OCI-LY7 (cell line): ENCODE results near the gene MITD1.

Source experiments
- EZH2phosphoT487 ChIP-seq: fragments of 200-600 bp; sonication (generic); IDR thresholded peaks from 2 replicates; pipeline ENCODE4 v1.6.1; 2018; ENCODE audit warnings: low read depth, borderline replicate concordance, mild to moderate bottlenecking, mixed run types, antibody characterized with exemption, low read length, moderate library complexity, mixed read lengths
- TF ChIP-seq, protein P1 (sequence below): fragments of 200-600 bp; sonication (generic); conservative IDR thresholded peaks from 2 replicates; pipeline ENCODE4 v1.5.1; 2014; ENCODE audit warnings: mild to moderate bottlenecking, antibody characterized with exemption, low read length, moderate library complexity, mixed read lengths

DNA sequence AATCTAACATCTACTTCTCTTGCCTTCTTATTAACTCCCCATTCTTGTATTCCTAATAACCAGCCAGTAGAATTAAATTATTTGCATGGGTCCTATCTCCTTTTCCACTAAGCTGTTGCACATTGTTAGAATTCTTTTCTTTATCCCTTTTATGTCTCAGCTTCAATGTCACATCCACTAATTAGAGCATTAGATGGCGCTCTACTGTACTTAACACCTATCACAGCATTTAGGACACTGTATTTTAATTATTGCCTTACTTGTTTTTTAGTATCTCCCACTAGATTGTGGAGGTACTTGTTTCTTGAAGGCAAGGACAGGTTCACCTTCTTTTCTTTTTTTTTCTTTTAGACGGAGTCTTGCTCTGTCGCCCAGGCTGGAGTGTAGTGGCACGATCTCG, 22.3 kb downstream of the MITD1 start:
- TF ChIP-seq, protein P1, sequence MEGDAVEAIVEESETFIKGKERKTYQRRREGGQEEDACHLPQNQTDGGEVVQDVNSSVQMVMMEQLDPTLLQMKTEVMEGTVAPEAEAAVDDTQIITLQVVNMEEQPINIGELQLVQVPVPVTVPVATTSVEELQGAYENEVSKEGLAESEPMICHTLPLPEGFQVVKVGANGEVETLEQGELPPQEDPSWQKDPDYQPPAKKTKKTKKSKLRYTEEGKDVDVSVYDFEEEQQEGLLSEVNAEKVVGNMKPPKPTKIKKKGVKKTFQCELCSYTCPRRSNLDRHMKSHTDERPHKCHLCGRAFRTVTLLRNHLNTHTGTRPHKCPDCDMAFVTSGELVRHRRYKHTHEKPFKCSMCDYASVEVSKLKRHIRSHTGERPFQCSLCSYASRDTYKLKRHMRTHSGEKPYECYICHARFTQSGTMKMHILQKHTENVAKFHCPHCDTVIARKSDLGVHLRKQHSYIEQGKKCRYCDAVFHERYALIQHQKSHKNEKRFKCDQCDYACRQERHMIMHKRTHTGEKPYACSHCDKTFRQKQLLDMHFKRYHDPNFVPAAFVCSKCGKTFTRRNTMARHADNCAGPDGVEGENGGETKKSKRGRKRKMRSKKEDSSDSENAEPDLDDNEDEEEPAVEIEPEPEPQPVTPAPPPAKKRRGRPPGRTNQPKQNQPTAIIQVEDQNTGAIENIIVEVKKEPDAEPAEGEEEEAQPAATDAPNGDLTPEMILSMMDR: peak; percentile 65
- no peak for TF ChIP-seq EZH2phosphoT487
